RWPE1 (cell line): ENCODE data around the gene WWOX.

Source experiments
- CTCF ChIA-PET: fragments of 350-600 bp; sonication (Branson Sonifier 250); formaldehyde crosslinking; extraction: SDS; loops from one replicate; lab custom pipeline; 2021; lab: Yijun Ruan, JAX
- POLR2A ChIA-PET: fragments of 400-600 bp; formaldehyde crosslinking; extraction: SDS; loops from one replicate; lab custom pipeline; 2020; ENCODE audit warnings: antibody characterized with exemption; ENCODE audit not compliant: low non-redundant PET; lab: Yijun Ruan, JAX
- DNase-seq: peaks from one replicate; pipeline ENCODE4 v3.0.0; 2012; ENCODE audit warnings: low spot score
- H3K27ac ChIP-seq: fragments of 450-650 bp; 2 replicates; pipeline ENCODE4 v1.5.1; 2017
- CTCF ChIP-seq: fragments of 450-650 bp; conservative IDR thresholded peaks from 2 replicates; pipeline ENCODE4 v1.5.1; 2017; ENCODE audit warnings: low read depth, mild to moderate bottlenecking

Gene WWOX

GRCh38 chr16:78493573-78493972 is 394.1 kb downstream of the WWOX start:
- CTCF ChIA-PET, result no interaction called here
- TF ChIP-seq CTCF, result no peak
- POLR2A ChIA-PET, result no interaction called here
- no peak overlapping the region for H3K27ac ChIP-seq
- DNase-seq, result no peak

GRCh38 chr16:78494105-78494504 is 394.7 kb downstream of the WWOX start:
- CTCF ChIA-PET, result no interaction called here
- TF ChIP-seq CTCF, result no peak

GRCh38 chr16:78494674-78495073 is 395.2 kb downstream of the WWOX start:
- TF ChIP-seq CTCF, result no peak
- POLR2A ChIA-PET, result no interaction called here
- no peak for DNase-seq
- H3K27ac ChIP-seq, result no peak overlapping the region
- CTCF ChIA-PET, result interaction anchor here (0.5 kb wide), 1 partner anchor 1476 kb away, joined by 3 read pairs; no protein-coding TSS in a partner anchor

More at GRCh38 chr16:78494105-78494504, 394.7 kb downstream of the WWOX start:
- no peak overlapping the region for H3K27ac ChIP-seq
- no peak for DNase-seq
- POLR2A ChIA-PET, result no interaction called here

- no peak for TF ChIP-seq CTCF
- ChIA-PET POLR2A (no interaction called here), CTCF (no interaction called here)
- no peak for DNase-seq
- no peak overlapping the region for H3K27ac ChIP-seq
Observed at GRCh38 chr16:78496189-78496588, 396.7 kb downstream of the WWOX start.

- ChIA-PET CTCF (interaction anchor here (0.7 kb wide), 1 partner anchor 354 kb away, joined by 3 read pairs; no protein-coding TSS in a partner anchor), POLR2A (no interaction called here)
- no peak for TF ChIP-seq CTCF
- no peak for DNase-seq
- no peak overlapping the region for H3K27ac ChIP-seq
Observed at GRCh38 chr16:78499399-78499798, 399.9 kb downstream of the WWOX start.

GRCh38 chr16:78500659-78501270 is 401.3 kb downstream of the WWOX start:
- CTCF ChIA-PET, result no interaction called here
- no peak for TF ChIP-seq CTCF
- no peak overlapping the region for H3K27ac ChIP-seq
- POLR2A ChIA-PET, result interaction anchor here (0.6 kb wide), 1 partner anchor 15 kb away, joined by 3 read pairs; no protein-coding TSS in a partner anchor
- DNase-seq, result no peak
